Measurements from ENCODE around the gene POLD4.

The POLD4 gene

GRCh38 chr11:67373648-67374570 is 20.6 kb upstream of the POLD4 start:
- no peaks in the 10 kb centered on the region for H3K79me2 ChIP-seq (ENCODE audit: insufficient read depth, low read length)
- no peak overlapping the region for H3K27ac ChIP-seq (ENCODE audit: low read length)
- peaks cover 72% of the 10 kb centered on the region for H3K27me3 ChIP-seq (ENCODE audit: insufficient read depth, low read length, poor library complexity)
- H3K9ac ChIP-seq (ENCODE audit: low read depth, low read length) = peak overlapping the region; percentile 63
- ATAC-seq (ENCODE audit: insufficient read depth, low read depth) = peak; percentile 52
- H4K20me1 ChIP-seq (ENCODE audit: insufficient read depth, low read length) = peaks cover 34% of the 10 kb centered on the region
- DNase-seq = peak; percentile 78
- TF ChIP-seq EZH2 (IDR thresholded peaks at IDR 0.05; ENCODE audit: borderline replicate concordance, low read depth, low read length, severe bottlenecking) (no peak), CTCF (IDR thresholded peaks at IDR 0.05; ENCODE audit: borderline replicate concordance, extremely low read depth, low read length, poor library complexity, severe bottlenecking) (peak; percentile 25)
- H3K36me3 ChIP-seq (ENCODE audit: insufficient read depth, low read length) = no peaks in the 10 kb centered on the region
- no peak overlapping the region; the same call in 1 of the 2 replicates for H2AFZ ChIP-seq (ENCODE audit: low read depth, low read length)
- H3K9me3 ChIP-seq (ENCODE audit: insufficient read depth, low read length, severe bottlenecking) = no peaks in the 10 kb centered on the region
- peak overlapping the region; percentile 33 to 54; a peak in 3 of 4 replicates for H3K4me3 ChIP-seq (ENCODE audit: low read depth in 1 of 2, low read length in 2 of 2)
- peaks cover 37% of the 10 kb centered on the region for H3K4me1 ChIP-seq (ENCODE audit: insufficient read depth, low read length)
- H3K4me2 ChIP-seq (ENCODE audit: insufficient read depth, low read length) = peak overlapping the region; percentile 88

- no peak within 1 kb of the TSS for H3K27ac ChIP-seq (ENCODE audit: low read length)
- H3K27me3 ChIP-seq (ENCODE audit: insufficient read depth, low read length, poor library complexity) = peaks cover 76% of the 10 kb centered on the region
- peak within 1 kb of the TSS; percentile 88 for H3K4me2 ChIP-seq (ENCODE audit: insufficient read depth, low read length)
- peak within 1 kb of the TSS; percentile 33 to 54; a peak in 3 of 4 replicates for H3K4me3 ChIP-seq (ENCODE audit: low read depth in 1 of 2, low read length in 2 of 2)
- peak within 1 kb of the TSS; percentile 29 for H2AFZ ChIP-seq (ENCODE audit: low read depth, low read length)
- peak; percentile 99 for TF ChIP-seq EZH2 (IDR thresholded peaks at IDR 0.05; ENCODE audit: borderline replicate concordance, low read depth, low read length, severe bottlenecking)
- TF ChIP-seq CTCF (IDR thresholded peaks at IDR 0.05; ENCODE audit: borderline replicate concordance, extremely low read depth, low read length, poor library complexity, severe bottlenecking) = no peak
- H3K9ac ChIP-seq (ENCODE audit: low read depth, low read length) = peak within 1 kb of the TSS; percentile 63
- DNase-seq = no peak
- no peaks in the 10 kb centered on the region for H3K79me2 ChIP-seq (ENCODE audit: insufficient read depth, low read length)
- H3K4me1 ChIP-seq (ENCODE audit: insufficient read depth, low read length) = peaks cover 37% of the 10 kb centered on the region
- H4K20me1 ChIP-seq (ENCODE audit: insufficient read depth, low read length) = peaks cover 34% of the 10 kb centered on the region
- ATAC-seq (ENCODE audit: insufficient read depth, low read depth) = peak; percentile 39
- no peaks in the 10 kb centered on the region for H3K36me3 ChIP-seq (ENCODE audit: insufficient read depth, low read length)
- no peaks in the 10 kb centered on the region for H3K9me3 ChIP-seq (ENCODE audit: insufficient read depth, low read length, severe bottlenecking)
Measured at GRCh38 chr11:67372993-67373647, 19.8 kb upstream of the POLD4 start, which contains the start of gene CLCF1. TSS of gene CLCF1 (minus strand) at chr11:67373598. CDS start at chr11:67373539, 59 bp downstream.

DNA sequence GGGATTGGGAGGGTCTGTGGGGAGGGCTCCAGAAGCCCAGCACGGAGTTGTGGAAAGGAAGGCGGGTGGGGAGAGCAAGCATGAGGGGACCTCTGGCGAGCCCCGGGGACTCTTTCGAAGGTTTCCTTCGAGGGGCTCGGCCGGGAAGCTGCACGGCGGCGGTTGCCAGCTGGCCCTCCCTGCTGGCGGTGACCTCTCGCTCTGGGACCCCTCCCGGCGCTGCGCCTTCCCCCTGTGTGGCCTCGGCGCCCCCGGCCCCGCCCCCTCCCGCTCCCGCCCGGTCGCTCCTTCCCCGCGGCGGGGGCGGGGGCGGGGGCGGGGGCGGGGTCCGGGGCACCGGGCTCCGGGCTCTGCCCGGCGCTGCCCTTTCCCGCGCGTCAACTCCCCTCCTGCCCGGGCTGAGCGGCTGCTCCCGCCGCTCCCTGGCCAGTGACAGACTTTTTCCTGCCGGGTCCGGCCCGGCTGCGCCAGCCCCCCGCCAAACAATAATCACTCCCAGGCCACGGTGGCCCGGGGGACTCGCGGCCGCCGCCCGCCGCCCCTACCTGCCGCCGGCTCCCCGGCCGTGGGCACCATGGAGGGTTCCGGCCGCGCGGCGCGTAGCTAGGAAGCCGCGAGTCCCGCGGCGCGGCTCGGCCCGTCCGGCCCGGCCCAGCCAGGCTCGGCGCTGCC is 19.1 kb upstream of the POLD4 start:
- Histone ChIP-seq H4K20me1 (ENCODE audit: insufficient read depth, low read length) (peaks cover 34% of the 10 kb centered on the region), H3K9ac (ENCODE audit: low read depth, low read length) (peak overlapping the region; percentile 63; the same call in 1 of the 2 replicates), H2AFZ (ENCODE audit: low read depth, low read length) (no peak overlapping the region), H3K27ac (ENCODE audit: low read length) (no peak overlapping the region), H3K4me2 (ENCODE audit: insufficient read depth, low read length) (peak overlapping the region; percentile 88), H3K9me3 (ENCODE audit: insufficient read depth, low read length, severe bottlenecking) (no peaks in the 10 kb centered on the region), H3K27me3 (ENCODE audit: insufficient read depth, low read length, poor library complexity) (peaks cover 76% of the 10 kb centered on the region), H3K4me1 (ENCODE audit: insufficient read depth, low read length) (peaks cover 37% of the 10 kb centered on the region), H3K4me3 (ENCODE audit: low read depth in 1 of 2, low read length in 2 of 2) (peak overlapping the region in 1 of 2 experiments; percentile 54; a peak in 2 of 4 replicates), H3K36me3 (ENCODE audit: insufficient read depth, low read length) (no peaks in the 10 kb centered on the region), H3K79me2 (ENCODE audit: insufficient read depth, low read length) (no peaks in the 10 kb centered on the region)
- ATAC-seq (ENCODE audit: insufficient read depth, low read depth) = peak; percentile 15; the same call in 1 of the 3 replicates
- TF ChIP-seq CTCF (IDR thresholded peaks at IDR 0.05; ENCODE audit: borderline replicate concordance, extremely low read depth, low read length, poor library complexity, severe bottlenecking) = no peak
- peak; percentile 17 for TF ChIP-seq EZH2 (IDR thresholded peaks at IDR 0.05; ENCODE audit: borderline replicate concordance, low read depth, low read length, severe bottlenecking)
- DNase-seq = no peak
